ENCODE data around the gene RAPGEF4.

- TF ChIP-seq CTCF (IDR thresholded peaks at IDR 0.05 in 4 of 5, conservative IDR thresholded peaks at IDR 0.05 in 1 of 5) (no peak), POLR2A (IDR thresholded peaks at IDR 0.05) (no peak)
Observed at GRCh38 chr2:172924097-172924660, 188.5 kb downstream of the RAPGEF4 start.
